HG03432 (cell line): ENCODE results near the gene ASB15.

Experiments
- ATAC-seq: cut with Tn5 transposase; IDR thresholded peaks from one replicate; pipeline ENCODE4 v1.9.1; 2021; ENCODE audit warnings: mild to moderate bottlenecking, moderate library complexity; ENCODE audit not compliant: unreplicated experiment

Gene ASB15

GRCh38 chr7:123594813-123595241 lies 6.8 kb upstream of the ASB15 start:
- no peak for ATAC-seq

- no peak for ATAC-seq
Observed at GRCh38 chr7:123598657-123599056, 3.0 kb upstream of the ASB15 start.

- no peak for ATAC-seq
Observed at GRCh38 chr7:123599766-123600165, 1.9 kb upstream of the ASB15 start.

- no peak for ATAC-seq
Observed at GRCh38 chr7:123600876-123601275, 745 bp upstream of the ASB15 start.

GRCh38 chr7:123602648-123603047 lies 1.0 kb downstream of the ASB15 start:
- ATAC-seq: no peak

- ATAC-seq: no peak
Observed at GRCh38 chr7:123604739-123605138, 3.1 kb downstream of the ASB15 start.

- ATAC-seq: no peak
Observed at GRCh38 chr7:123607423-123607975, 5.9 kb downstream of the ASB15 start.

- ATAC-seq: no peak
Observed at GRCh38 chr7:123608991-123609882, 7.6 kb downstream of the ASB15 start.

- ATAC-seq: no peak
Observed at GRCh38 chr7:123609883-123610239, 8.2 kb downstream of the ASB15 start.

GRCh38 chr7:123612024-123612423 lies 10.4 kb downstream of the ASB15 start:
- no peak for ATAC-seq

GRCh38 chr7:123615344-123615743 lies 13.7 kb downstream of the ASB15 start:
- ATAC-seq: no peak

GRCh38 chr7:123616223-123616622 lies 14.6 kb downstream of the ASB15 start:
- no peak for ATAC-seq

- ATAC-seq: no peak
Observed at GRCh38 chr7:123621707-123622106, 20.1 kb downstream of the ASB15 start.

GRCh38 chr7:123622660-123623386 lies 21.2 kb downstream of the ASB15 start:
- no peak for ATAC-seq

GRCh38 chr7:123624527-123625183 lies 23.0 kb downstream of the ASB15 start:
- peak; percentile 83 for ATAC-seq

GRCh38 chr7:123625254-123625653 lies 23.6 kb downstream of the ASB15 start:
- ATAC-seq: no peak

- ATAC-seq: no peak
Observed at GRCh38 chr7:123627851-123628250, 26.2 kb downstream of the ASB15 start.

- ATAC-seq: no peak
Observed at GRCh38 chr7:123628829-123629228, 27.2 kb downstream of the ASB15 start.

- ATAC-seq: no peak
Observed at GRCh38 chr7:123629281-123629680, 27.7 kb downstream of the ASB15 start.

- no peak for ATAC-seq
Observed at GRCh38 chr7:123632808-123633207, 31.2 kb downstream of the ASB15 start.

GRCh38 chr7:123633553-123633952 lies 31.9 kb downstream of the ASB15 start:
- ATAC-seq: no peak
